ENCODE results near the gene MAK.

MAK gene

DNA sequence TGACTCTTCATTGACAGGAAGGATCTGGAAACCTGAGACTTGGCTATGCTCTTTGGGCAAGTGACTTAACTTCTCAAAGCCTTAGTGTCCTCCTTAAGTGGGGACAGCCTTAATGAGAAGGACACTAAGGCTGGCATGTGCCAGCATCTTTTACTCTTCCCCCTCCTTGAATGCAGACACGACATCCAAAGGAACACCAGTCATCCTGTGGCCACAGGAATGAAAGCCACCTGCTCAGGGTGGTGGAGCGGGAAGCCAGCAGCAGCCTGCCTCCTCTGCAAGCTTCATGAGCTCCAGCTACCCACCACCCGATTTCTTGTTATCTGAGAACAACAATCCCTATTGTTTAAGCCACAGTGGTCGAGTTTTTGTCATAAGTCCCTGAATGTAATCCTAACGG, 46.2 kb downstream of the MAK start:
- Histone ChIP-seq H3K36me3 (ENCODE audit: control insufficient read depth, insufficient read depth, low read length) (no peaks in the 10 kb centered on the region; the same call in 1 of the 2 replicates), H3K4me3 (replicated peaks; ENCODE audit: low read depth, low read length) (no peak overlapping the region), H3K27me3 (replicated peaks; ENCODE audit: control insufficient read depth, insufficient read depth, low read length) (no peaks in the 10 kb centered on the region)
- no peak for TF ChIP-seq CTCF (IDR thresholded peaks at IDR 0.05; ENCODE audit: insufficient read depth, low read length, poor library complexity, severe bottlenecking)
- no peak for DNase-seq (ENCODE audit: extremely low read depth, insufficient read length)

DNA sequence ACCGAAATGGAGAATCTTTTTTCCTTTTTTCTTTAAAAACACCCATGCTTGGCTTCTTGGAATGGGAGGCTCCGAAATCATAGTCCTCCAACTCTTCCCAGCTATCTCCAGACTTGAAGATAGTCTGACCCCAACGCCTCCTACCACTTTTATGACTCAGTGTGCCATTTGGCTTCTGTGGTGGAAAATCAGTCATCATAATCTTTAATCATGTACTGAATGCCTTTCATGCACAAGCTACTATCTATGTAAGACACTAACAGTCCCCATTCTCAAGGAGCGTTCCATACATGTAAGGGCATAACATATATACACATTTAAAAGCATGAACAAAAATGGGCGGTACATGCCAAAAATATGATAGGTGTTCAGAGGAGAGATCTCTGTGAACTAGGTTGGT, 46.7 kb downstream of the MAK start:
- no peak for TF ChIP-seq CTCF (IDR thresholded peaks at IDR 0.05; ENCODE audit: insufficient read depth, low read length, poor library complexity, severe bottlenecking)
- no peak for DNase-seq (ENCODE audit: extremely low read depth, insufficient read length)
- Histone ChIP-seq H3K4me3 (replicated peaks; ENCODE audit: low read depth, low read length) (no peak overlapping the region), H3K36me3 (ENCODE audit: control insufficient read depth, insufficient read depth, low read length) (no peaks in the 10 kb centered on the region; the same call in 1 of the 2 replicates), H3K27me3 (replicated peaks; ENCODE audit: control insufficient read depth, insufficient read depth, low read length) (no peaks in the 10 kb centered on the region)

DNA sequence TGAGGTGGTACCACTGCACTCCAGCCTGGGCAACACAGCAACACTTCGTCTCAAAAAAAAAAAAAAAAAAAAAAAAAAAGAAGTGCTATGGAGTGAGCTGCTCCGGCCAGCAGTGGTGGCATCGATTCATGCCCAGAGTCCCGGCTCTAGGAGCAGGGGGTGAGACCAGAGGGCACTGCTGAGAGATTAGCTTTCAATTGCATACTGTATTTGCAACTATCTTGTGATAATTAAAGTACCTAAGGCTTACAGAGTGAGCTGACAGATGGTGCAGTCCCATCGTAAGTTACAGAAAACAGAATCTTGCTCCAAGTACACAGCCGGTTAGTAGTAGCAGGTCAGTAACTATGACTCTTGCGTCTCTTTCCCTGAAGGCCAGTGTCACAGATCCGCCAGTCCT, 59.3 kb downstream of the MAK start:
- H3K36me3 ChIP-seq (ENCODE audit: control insufficient read depth, insufficient read depth, low read length): no peaks in the 10 kb centered on the region
- no peak for DNase-seq (ENCODE audit: extremely low read depth, insufficient read length)
- no peaks in the 10 kb centered on the region for H3K27me3 ChIP-seq (replicated peaks; ENCODE audit: control insufficient read depth, insufficient read depth, low read length)
- no peak for TF ChIP-seq CTCF (IDR thresholded peaks at IDR 0.05; ENCODE audit: insufficient read depth, low read length, poor library complexity, severe bottlenecking)
- no peak overlapping the region for H3K4me3 ChIP-seq (replicated peaks; ENCODE audit: low read depth, low read length)

DNA sequence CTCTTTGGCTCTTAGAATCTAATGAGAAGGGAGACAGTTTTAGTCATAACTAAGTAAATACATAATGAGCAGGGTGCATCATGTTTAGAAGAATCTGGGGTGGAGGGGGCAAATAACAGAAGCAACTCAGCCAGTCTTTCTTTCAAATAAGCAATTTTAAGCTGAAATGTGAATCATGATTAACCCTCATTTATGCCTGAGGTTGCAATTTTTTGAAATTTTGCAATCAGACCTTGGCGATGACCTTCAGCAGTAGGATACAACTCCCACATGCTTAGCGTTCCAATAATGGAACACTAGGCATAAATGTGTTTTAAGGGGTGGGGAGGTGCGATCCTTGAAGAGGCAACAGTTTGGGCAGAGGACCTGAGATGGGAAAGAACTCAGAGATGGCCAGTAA, 60.1 kb downstream of the MAK start:
- no peak for TF ChIP-seq CTCF (IDR thresholded peaks at IDR 0.05; ENCODE audit: insufficient read depth, low read length, poor library complexity, severe bottlenecking)
- Histone ChIP-seq H3K27me3 (replicated peaks; ENCODE audit: control insufficient read depth, insufficient read depth, low read length) (no peaks in the 10 kb centered on the region), H3K36me3 (ENCODE audit: control insufficient read depth, insufficient read depth, low read length) (no peaks in the 10 kb centered on the region), H3K4me3 (replicated peaks; ENCODE audit: low read depth, low read length) (no peak overlapping the region)
- DNase-seq (ENCODE audit: extremely low read depth, insufficient read length): no peak

DNA sequence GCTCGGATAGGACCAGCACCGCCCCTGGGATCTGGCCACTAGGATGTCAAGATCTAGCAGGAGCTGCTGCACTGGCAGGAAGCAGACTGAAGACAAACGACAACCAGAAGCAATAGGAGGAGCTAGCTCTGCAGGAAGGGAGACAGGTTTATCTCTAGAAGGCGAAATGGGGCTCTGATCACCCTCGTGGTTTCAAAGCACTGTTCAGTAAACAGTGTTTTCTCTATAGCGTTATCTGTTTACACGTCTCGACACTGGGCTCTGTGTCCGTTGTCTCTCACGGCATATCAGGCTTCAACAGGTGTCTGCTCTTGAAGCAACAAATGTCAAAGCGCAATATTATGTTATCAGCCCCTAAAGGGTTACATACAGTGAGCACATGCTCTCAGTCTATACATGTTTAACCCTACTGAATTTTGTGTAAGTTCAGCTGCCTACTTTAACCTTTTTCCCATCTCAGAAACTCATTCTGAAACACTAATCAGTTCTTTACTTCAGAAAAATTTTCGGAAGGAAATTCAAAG, 66.9 kb downstream of the MAK start:
- Histone ChIP-seq H3K4me3 (replicated peaks; ENCODE audit: low read depth, low read length) (no peak overlapping the region), H3K36me3 (ENCODE audit: control insufficient read depth, insufficient read depth, low read length) (no peaks in the 10 kb centered on the region), H3K27me3 (replicated peaks; ENCODE audit: control insufficient read depth, insufficient read depth, low read length) (no peaks in the 10 kb centered on the region)
- no peak for DNase-seq (ENCODE audit: extremely low read depth, insufficient read length)
- no peak for TF ChIP-seq CTCF (IDR thresholded peaks at IDR 0.05; ENCODE audit: insufficient read depth, low read length, poor library complexity, severe bottlenecking)

GRCh38 chr6:10769419-10769818, 68.9 kb downstream of the MAK start:
- H3K4me3 ChIP-seq (replicated peaks; ENCODE audit: low read depth, low read length): no peak overlapping the region
- no peak for TF ChIP-seq CTCF (IDR thresholded peaks at IDR 0.05; ENCODE audit: insufficient read depth, low read length, poor library complexity, severe bottlenecking)
- no peaks in the 10 kb centered on the region for H3K36me3 ChIP-seq (ENCODE audit: control insufficient read depth, insufficient read depth, low read length)
- no peak for DNase-seq (ENCODE audit: extremely low read depth, insufficient read length)
- H3K27me3 ChIP-seq (replicated peaks; ENCODE audit: control insufficient read depth, insufficient read depth, low read length): no peaks in the 10 kb centered on the region
